Measurements from ENCODE around the gene MTG1. TPM values are rescaled to one million over a fixed set of nuclear protein-coding genes. Genes with fewer than 3 reads are reported as not detected.

Gene MTG1
- total RNA-seq, 2 donors from 2014 or later: 24.5 to 25.6 TPM

DNA sequence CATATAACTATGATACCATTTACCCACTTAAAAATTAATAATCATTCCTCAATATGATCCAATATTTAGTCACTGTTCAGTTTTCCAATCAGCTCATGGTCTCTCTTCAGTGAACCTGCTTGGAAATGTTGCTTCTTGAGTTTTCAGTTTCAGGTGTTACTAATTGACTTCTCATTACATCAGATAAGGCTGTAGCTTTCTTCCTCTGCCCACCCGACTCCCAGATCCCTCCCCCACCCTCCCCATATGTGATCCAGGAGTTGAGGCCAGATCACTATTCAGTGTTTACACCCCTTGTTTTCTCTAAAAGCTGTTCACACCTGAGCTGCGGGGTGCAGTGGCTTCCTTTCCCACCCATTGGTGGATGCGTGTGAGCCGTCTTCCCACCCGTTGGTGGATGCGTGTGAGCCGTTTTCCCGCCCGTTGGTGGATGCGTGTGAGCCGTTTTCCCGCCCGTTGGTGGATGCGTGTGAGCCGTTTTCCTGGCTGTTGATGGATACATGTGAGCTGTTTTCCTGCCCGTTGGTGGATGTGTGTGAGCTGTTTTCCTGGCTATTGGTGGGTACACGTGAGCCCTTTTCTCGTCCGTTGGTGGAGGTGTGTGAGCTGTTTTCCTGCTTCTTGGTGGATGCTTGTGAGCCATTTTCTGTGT lies 3.2 kb upstream of the MTG1 start:
- intact Hi-C loops (cut with DNase I): no loop called here
- peak; percentile 42 for DNase-seq (ENCODE audit: low spot score)

DNA sequence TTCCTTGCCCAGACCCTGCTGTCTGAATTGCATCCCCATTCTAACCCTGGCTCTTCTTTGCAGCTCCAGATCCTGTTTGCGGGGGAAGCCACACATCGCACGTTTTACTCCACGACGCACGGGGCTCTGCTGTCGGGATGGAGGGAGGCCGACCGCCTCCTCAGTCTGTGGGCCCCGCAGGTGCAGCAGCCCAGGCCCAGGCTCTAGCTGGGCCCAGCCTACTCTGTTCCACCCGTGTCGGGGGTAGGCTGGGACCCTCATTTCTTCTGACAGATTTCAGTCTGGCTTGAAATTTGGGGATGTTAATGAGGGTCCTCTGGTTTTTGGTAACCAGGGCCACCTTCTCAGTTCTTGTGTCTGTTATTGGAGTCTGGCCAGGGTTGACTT lies 2.7 kb upstream of the MTG1 start:
- intact Hi-C loops (cut with DNase I): no loop called here
- DNase-seq (ENCODE audit: low spot score): peak; percentile 48

DNA sequence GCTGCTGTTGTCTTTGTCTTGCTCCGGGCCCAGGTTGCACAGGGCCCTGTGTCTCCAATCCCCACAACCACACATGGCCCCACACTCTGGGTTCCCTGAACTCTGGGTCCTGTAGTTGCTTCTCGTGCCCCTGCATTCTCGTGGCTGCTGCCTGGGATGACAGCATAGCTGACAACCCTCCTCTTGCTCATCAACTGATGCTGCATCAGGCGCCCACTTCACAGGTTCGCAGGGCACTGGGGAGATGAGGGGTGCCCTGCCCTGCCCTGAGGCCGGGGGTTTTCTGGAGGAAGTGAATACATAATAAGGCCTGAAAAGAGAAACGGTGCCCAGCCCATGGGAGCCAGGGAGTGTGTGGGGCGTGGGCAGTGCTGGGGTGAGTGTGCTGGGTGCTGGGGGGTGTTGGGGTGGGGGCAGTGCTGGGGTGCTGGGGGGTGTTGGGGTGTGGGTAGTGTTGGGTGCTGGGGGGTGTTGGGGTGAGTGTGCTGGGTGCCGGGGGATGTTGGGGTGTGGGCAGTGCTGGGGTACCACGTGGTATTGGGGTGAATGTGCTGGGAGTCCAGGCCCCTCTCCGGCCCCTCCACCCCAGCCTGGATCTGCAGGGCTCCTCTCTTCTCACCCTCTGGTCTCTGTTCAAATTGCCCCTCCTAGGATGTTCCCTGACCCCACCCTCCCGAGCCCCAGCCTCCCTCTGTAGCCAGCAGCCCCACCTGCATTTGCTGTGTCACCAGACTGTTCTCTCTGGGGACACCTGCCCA lies 2.0 kb upstream of the MTG1 start:
- intact Hi-C loops (cut with DNase I): no loop called here
- peak; percentile 58 for DNase-seq (ENCODE audit: low spot score)

DNA sequence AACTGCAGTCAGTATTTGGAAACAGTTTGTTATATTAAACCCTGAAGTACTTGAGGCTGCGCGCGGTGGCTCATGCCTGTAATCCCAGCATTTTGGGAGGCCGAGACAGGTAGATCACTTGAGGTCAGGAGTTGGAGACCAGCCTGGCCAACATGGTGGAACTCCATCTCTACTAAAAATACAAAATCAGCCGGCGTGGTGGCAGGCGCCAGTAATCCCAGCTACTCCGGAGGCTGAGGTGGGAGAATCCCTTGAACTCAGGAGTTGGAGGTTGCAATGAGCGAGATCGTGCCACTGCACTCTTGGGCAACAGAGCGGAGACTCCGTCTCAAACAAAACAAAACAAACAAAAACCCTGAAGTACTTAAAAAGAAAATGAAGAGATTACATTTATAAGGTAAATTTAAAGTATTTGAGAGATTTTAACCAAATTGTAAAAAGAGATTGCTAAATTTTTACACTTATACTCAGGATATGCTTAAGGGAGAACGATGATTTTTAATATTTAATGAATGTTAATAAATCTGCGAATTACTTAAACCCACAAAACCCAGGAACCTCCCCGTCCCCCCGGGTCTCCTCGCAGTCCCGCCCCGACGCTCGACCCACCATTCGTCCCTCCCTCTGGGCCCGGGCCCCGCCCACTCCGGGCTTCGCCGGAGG lies 425 bp upstream of the MTG1 start:
- intact Hi-C loops (cut with DNase I): no loop called here
- peak; percentile 57 for DNase-seq (ENCODE audit: low spot score)

DNA sequence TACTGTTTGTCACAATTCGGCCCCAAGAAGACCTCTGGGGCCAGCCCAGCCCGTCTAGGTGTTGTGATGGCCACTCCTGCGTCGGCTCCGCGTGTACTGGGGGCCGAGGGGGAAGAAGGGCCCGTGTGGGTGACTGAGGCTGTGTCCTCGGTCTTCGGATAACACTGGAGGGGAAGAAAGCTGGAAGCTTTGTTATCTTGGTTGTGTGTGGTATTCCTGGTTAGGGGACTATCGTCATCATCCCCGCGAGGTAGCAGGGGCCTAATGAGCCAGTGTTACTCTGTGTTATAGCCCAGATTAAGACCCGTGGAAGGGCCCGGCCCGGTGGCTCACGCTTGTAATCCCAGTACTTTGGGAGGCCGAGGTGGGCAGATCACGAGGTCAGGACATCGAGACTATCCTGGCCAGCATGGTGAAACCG lies 854 bp downstream of the MTG1 start:
- DNase-seq (ENCODE audit: low spot score): peak; percentile 81
- intact Hi-C loops (cut with DNase I): no loop called here

DNA sequence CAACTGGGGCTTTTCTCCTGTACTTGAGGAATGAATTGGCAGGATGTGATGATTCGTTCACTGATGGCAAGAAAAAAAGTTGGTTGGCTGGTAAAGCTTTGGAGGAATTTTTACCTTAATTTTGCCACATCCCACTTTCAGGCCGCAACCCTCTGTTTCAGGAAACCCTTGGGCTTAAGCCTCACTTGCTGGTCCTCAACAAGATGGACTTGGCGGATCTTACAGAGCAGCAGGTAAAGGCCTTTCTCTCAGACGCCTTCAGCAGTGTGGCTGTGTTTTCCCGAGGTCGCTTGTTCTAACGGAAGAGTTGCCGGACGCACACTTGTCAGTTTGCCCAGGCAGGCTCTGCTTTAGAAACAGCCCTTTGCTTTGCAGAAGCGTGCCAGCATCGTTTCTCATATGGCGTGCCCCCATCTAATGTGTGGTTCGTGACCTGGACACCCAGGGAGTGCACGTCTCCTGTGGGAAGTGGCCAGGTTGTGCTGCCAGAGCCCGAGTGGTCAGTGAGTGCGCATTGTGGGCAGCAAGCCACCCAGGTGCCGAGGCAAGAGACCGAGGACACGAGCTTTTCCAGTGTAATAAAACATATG lies 2.2 kb downstream of the MTG1 start:
- intact Hi-C loops (cut with DNase I): no loop called here
- peak; percentile 63 for DNase-seq (ENCODE audit: low spot score)

DNA sequence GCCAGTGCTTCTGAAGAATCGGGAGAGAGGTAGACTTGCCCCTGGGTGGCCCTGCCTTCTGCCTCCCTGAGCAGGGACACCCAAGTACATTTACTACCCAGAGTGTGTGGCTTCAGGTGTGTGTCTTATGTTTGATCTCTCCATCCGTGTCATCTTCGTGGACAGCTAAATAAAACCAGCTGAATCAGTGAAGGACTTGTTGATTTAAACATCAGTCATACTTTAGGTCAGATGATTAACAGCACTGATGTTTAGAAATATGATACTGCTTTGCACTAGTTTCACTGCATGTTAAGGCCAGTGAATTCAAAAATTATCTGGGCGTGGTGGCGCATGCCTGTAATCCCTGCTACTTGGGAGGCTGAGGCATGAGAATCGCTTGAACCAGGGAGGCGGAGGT lies 4.0 kb downstream of the MTG1 start:
- DNase-seq (ENCODE audit: low spot score): no peak
- intact Hi-C loops (cut with DNase I): no loop called here

DNA sequence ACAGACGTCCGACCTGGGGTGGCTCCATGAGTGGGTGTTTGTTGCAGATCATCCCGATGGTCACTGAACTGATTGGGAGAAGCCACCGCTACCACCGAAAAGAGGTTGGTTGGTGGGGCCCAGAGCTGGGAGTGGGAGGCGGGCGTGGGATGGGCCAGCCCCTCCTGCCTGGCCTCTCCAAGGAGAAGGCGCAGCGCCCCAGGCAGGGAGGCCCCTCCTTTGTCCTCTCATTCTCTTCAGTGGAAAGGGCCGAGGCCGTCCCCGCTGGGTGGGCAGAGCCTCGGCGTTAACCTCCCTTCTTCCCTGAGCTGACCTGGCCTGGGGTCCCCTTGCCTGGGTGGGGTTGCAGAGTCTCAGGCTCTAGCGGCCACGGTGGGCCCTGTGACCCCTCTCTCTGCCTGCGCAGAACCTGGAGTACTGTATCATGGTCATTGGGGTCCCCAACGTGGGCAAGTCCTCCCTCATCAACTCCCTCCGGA lies 5.2 kb downstream of the MTG1 start:
- intact Hi-C loops (cut with DNase I): no loop called here
- DNase-seq (ENCODE audit: low spot score): peak; percentile 68

DNA sequence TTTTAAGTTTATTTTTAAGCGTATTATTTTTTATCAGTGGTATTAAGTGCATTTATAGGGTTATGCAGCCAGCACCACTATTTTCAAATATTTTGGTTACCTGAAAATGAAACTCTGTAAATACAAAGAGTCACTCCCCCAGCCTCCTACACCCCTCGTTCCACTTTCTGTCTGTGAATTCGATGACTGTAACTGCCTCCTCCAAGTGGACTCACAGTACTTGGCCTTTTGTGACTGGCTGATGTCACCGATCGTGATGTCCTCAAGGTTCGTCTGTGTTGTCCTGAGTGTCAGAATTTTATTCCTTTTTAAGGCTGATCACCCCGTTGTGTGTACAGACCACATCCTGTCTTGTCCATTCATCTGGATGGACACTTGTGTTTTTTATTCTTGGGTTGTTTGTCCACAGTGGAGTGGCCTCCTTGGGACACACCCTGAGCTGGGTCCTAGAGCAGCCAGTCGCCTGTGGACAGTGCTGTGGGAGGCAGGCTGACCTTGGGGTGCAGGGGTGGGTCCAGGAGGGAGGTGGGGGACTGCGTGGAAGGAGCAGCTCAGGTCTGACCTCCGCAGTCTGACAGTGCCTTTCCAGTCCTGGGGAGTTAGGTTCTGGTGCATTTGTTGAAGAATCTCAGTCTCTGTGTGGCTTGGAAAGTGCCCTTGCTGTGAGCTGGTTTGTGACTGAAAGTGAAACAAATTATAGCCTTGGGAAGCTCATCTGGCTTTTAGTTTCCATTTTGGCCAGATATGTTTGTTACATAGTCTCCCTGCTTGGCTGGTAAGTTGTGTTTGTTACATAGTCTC lies 6.9 kb downstream of the MTG1 start:
- intact Hi-C loops (cut with DNase I): no loop called here
- DNase-seq (ENCODE audit: low spot score): peak; percentile 42

DNA sequence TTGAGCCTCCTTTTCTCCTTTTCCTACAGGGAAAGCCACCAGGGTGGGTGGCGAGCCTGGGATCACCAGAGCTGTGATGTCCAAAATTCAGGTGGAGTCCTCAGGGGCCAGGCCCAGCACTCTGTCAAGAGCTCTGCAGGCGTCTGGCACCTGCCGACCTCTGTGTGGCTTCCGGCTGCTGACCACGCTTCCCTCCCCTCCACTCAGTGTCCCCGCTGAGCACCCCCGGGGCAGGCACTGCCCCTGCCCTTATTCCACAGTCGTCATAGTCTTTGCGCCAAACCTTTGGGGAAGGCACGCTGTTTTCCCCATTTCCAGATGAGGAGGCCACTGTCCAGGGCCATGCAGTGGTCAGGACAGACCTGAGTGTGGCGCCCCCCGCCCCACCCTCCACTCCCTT lies 7.5 kb downstream of the MTG1 start:
- intact Hi-C loops (cut with DNase I): no loop called here
- peak; percentile 69 for DNase-seq (ENCODE audit: low spot score)

DNA sequence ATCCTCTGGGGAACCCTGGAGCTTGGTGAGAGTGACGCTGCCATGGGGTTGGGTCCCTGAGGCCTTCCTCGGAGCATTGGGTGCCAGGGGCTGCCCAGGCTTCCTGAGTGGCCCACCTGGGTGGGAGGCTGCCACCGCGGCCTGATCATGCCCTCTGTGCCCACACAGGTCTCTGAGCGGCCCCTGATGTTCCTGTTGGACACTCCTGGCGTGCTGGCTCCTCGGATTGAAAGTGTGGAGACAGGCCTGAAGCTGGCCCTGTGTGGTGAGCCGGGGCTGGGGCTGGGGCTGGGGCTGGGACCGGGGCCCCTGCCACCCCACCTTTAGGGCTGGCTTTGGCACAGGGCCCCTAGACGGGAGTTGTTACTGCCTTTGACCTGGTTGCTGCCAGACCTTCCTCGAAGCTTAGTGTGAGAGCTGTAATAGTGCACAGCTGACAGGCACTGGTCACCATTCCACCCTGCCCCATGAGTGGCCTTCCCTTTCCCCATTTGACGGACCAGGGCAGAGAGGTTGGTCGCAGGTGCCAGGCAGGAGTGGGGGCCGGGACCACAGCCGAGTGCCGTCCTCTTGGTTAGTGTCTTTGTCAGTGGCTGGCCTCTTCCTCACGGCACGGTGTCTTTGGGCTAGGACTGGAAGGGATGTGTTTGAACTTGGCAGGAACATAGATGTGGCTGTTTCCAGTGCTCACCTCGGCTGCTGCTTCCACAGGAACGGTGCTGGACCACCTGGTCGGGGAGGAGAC lies 8.2 kb downstream of the MTG1 start:
- peak; percentile 69 for DNase-seq (ENCODE audit: low spot score)
- intact Hi-C loops (cut with DNase I): no loop called here

DNA sequence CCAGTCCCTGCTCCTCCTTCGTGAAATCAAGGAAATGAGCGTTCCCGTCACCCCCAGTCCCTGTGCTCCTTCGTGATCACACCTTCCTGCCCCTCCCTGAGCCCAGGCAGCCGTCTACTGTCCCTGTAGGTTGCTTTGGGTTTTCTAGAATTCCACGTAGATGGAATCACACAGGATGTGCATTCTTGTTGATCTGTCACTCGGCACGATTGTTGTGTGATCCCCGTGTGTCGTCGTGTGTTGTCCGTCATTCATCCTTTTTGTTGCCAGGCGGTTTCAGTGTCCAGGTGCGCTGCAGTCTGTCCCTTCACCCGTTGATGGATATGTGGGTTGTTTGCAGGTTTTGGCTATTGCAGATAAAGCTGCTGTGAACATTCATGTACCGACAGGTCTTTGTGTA lies 9.4 kb downstream of the MTG1 start:
- peak; percentile 12 for DNase-seq (ENCODE audit: low spot score)

DNA sequence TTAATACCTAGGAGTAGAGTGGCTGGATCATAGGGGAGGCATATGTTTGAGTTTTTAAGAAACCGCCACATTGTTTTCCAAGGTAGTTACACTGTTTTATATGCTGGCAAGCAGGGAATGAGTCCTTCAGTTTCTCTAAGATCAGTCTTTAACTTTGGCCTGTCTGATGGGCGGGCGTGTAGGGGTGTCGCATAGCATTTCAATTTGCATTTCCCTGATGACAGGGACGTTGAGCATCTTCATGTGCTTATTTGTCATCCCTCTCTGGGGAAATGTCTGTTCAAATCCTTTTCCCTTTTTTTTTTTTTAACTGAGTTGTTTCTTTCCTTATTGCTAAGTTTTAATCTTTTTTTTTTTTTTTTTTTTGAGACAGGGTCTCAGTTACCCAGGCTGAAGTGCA lies 9.8 kb downstream of the MTG1 start:
- intact Hi-C loops (cut with DNase I): no loop called here
- no peak for DNase-seq (ENCODE audit: low spot score)

More for the DNA sequence above, 9.4 kb downstream of the MTG1 start:
- intact Hi-C loops (cut with DNase I): no loop called here

DNA sequence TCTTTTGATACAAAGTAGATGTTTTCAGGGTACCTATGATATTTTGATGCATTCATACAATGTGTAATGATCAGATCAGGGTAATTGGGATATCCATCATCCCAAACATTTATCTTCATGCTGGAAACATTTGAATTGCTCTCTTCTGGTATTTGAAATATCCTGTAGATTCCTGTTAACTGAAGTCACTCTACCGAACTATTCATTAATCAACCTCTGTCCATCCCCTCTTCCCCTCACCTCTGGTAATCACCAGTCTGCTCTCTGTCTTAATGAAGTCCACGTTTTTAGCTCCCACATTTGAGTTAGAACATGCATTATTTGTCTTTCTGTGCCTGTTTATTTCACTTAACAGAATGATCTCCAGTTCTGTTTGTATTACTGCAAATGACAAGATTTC lies 11.3 kb downstream of the MTG1 start:
- DNase-seq (ENCODE audit: low spot score): no peak
- intact Hi-C loops (cut with DNase I): no loop called here

DNA sequence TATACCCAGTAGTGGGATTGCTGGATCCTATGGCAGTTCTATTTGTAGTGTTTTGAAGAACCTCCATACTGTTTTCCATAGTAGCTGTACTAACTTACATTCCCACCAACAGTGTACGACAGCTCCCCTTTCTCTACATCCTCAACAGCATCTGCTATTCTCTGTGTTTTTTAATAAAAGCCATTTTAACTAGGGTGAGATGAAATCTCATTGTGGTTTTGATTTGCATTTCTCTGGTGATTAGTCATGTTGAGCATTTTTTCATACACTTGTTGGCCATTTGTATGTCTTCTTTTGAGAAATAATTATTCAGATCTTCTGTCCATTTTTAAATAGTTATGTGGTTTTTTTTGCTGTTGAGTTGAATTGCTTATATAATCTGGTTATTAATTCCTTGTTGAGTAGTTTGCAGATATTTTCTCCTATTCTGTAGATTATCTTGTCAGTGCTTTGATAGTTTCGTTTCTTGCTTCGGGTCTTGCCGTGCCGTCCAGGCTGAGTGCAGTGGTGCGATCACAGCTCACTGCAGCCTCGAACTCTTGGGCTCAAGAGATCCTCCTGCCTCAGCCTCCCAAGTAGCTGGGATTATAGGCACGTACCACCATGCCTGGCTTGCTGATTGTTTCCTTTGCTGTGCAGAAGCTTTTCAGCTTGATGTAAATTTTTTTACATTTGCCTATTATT lies 12.0 kb downstream of the MTG1 start:
- intact Hi-C loops (cut with DNase I): no loop called here

DNA sequence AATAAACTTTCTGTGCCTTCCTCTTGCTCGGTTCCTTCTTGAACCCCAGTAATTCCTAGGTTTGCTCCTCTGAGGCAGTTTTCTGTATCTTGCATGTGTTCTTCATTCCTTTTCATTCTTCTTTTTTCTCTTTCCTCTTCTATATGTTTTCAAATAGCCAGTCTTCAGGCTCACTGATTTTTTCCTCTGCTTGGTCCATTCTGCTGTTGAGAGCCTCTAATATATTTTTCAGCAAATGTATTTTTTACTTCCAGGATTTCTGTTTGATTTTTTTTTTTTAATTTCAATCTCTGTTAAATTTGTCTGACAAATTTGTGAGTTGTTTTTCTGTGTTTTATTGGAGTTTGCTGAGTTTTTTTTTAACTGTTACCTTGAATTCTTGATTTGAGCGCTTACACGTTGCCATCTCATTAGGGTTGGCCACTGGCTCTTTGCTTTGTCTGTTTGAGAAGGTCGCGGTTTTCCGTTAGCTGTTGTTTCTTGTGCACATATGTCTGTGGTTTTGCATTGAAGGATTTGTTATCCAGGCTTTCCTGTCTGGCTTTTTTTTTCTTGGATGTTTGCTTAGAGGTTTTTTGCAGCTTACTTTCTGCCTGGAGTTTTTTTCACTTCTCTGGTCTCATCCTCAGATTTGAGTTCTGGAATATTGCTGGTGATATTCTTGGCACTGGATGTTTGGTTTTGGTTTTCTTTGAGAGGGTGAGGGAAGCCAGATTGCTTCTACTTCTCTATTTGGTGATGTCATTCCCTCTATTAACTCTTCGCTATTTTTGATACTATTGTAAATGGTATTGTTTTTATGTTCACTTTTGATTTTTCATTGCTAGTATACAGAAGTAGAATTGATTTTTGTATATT lies 17.8 kb downstream of the MTG1 start:
- intact Hi-C loops (cut with DNase I): no loop called here
- no peak for DNase-seq (ENCODE audit: low spot score)

More for the DNA sequence above, 12.0 kb downstream of the MTG1 start:
- peak; percentile 26 for DNase-seq (ENCODE audit: low spot score)

DNA sequence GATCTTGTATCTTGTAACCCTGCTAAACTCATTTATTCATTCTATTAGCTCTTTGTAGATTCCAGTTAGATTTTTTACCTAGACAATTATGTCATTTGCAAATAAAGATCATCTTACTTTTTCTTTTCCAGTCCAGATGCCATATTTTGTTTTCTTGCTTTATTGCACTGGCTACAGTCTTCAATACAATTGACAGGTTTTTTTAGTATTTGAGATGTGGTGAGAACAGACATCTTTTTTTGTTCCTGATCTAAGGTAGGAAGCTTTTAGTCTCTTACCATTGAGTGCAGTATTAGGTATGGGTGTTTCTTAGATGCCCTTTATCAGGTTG lies 18.4 kb downstream of the MTG1 start:
- intact Hi-C loops (cut with DNase I): no loop called here
- DNase-seq (ENCODE audit: low spot score): no peak
